Body of pancreas (tissue), 4 donors: ENCODE data around the gene MT3.

ENCODE experiments used
- POLR2A ChIP-seq, 3 donors: fragments of 450-650 bp; IDR thresholded peaks; one replicate each; pipeline ENCODE4 v1.6.1; 2016; ENCODE audit warnings: antibody characterized with exemption in 3 of 3, mild to moderate bottlenecking in 2 of 3
- TF ChIP-seq, protein P1 (sequence below), 7 experiments: fragments of 450-650 bp in 4 of 7; fragments of 200-600 bp in 3 of 7; sonication (generic) in 3 of 7; IDR thresholded peaks; one replicate each; pipeline ENCODE4 v1.5.1; 2016 to 2019; ENCODE audit warnings: antibody characterized with exemption in 7 of 7

DNA sequence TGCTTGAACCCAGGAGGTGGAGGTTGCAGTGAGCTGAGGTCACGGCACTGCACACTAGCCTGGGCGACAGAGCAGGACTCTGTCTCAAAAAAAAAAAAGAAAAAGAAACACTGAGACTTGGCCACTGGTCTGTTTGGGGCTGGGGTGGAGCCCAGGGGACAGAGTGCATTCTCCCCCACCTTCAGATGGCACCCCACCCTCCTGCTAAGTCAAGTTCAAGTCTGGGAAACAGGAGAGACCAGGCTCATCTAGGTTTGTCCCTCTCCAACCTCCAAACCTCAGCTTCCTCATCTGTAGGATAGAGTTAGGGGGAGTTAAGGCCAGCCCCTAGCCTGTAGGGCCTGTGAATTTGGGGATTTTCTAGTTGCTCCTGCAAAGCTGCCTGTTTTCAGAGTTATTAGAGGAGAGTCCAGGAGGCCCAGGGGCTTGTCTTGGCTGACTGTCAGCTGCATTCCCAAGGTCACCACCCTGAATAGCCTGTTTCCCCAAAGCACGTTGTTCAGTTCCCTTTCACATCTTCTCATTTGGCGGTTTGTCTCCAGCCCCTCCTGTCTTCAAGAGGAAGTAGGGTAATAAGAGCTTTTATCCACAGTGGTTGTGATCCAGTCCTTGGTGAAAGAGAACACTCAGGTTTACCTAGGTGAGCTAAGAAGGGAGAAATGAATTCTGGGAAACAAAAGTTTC, 2.2 kb downstream of the MT3 start:
- TF ChIP-seq, protein P1, sequence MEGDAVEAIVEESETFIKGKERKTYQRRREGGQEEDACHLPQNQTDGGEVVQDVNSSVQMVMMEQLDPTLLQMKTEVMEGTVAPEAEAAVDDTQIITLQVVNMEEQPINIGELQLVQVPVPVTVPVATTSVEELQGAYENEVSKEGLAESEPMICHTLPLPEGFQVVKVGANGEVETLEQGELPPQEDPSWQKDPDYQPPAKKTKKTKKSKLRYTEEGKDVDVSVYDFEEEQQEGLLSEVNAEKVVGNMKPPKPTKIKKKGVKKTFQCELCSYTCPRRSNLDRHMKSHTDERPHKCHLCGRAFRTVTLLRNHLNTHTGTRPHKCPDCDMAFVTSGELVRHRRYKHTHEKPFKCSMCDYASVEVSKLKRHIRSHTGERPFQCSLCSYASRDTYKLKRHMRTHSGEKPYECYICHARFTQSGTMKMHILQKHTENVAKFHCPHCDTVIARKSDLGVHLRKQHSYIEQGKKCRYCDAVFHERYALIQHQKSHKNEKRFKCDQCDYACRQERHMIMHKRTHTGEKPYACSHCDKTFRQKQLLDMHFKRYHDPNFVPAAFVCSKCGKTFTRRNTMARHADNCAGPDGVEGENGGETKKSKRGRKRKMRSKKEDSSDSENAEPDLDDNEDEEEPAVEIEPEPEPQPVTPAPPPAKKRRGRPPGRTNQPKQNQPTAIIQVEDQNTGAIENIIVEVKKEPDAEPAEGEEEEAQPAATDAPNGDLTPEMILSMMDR (IDR thresholded peaks at IDR 0.05), result no peak
- no peak for TF ChIP-seq POLR2A (IDR thresholded peaks at IDR 0.05)
